HepG2 (cell line): ENCODE measurements around the gene STUM. TPM values are rescaled to one million over a fixed set of nuclear protein-coding genes. Genes with fewer than 3 reads are reported as not detected.

Experiments used
- ATAC-seq: fragments of 200-7000 bp; cut with Tn5 transposase; 3 replicates; pipeline ENCODE4 v1.9.1; 2020; ENCODE audit warnings: mild to moderate bottlenecking, moderate library complexity
- BruUV-seq: library from RNA; stranded (reverse); fragments of 400-500 nt; replicated peaks from 2 replicates; lab custom pipeline; 2021; lab: Mats Ljungman, UMichigan
- CTCF ChIA-PET: fragments of 300-600 bp; formaldehyde crosslinking; extraction: SDS; loops from one replicate; lab custom pipeline; 2021; ENCODE audit warnings: low total read pairs, inconsistent platforms, low intra/inter-chr PET ratio; lab: Yijun Ruan, JAX
- POLR2A ChIA-PET: fragments of 350-600 bp; sonication (Branson Sonifier 250); formaldehyde crosslinking; loops from one replicate; lab custom pipeline; 2020; ENCODE audit warnings: antibody characterized with exemption, inconsistent platforms; lab: Yijun Ruan, JAX
- DNase-seq: peaks from one replicate; pipeline ENCODE4 v3.0.0-alpha.2; 2015; ENCODE audit warnings: low spot score
- FAIRE-seq: peaks from 3 replicates; lab custom pipeline; 2011; peaks lifted over from hg19 to GRCh38; lab: Jason Lieb, UNC
- H2AFZ ChIP-seq: one replicate; pipeline ENCODE4 v1.6.1; 2011; ENCODE audit warnings: low read length, inconsistent platforms
- H3K27ac ChIP-seq: fragments of 300-600 bp; 3 replicates; pipeline ENCODE4 v1.8.0; 2011; ENCODE audit warnings: mixed run types, mild to moderate bottlenecking, mixed read lengths, low read length, inconsistent platforms; ENCODE audit not compliant: insufficient read depth; ENCODE audit errors: extremely low read length
- H3K27me3 ChIP-seq, 2 experiments: fragments of 200-600 bp in 1 of 2; 2 replicates in 1 of 2; 3 replicates in 1 of 2; pipeline versions ENCODE4 v1.6.0 to v1.8.0; 2011; ENCODE audit warnings: low read length in 2 of 2, mild to moderate bottlenecking in 2 of 2, moderate library complexity in 2 of 2, inconsistent platforms in 1 of 2; ENCODE audit not compliant: insufficient read depth in 2 of 2, control insufficient read depth in 1 of 2
- H3K36me3 ChIP-seq, 2 experiments: fragments of 200-600 bp in 1 of 2; replicated peaks in 1 of 2; 2 replicates in 1 of 2; 3 replicates in 1 of 2; pipeline versions ENCODE4 v1.5.1 to v1.8.0; 2011; ENCODE audit warnings: low read length in 2 of 2, inconsistent platforms in 1 of 2; ENCODE audit not compliant: insufficient read depth in 2 of 2, control insufficient read depth in 1 of 2
- H3K4me1 ChIP-seq: 2 replicates; pipeline ENCODE4 v1.5.1; 2012; ENCODE audit warnings: low read length, inconsistent platforms; ENCODE audit not compliant: insufficient read depth
- H3K4me2 ChIP-seq: 2 replicates; pipeline ENCODE4 v1.6.0; 2011; ENCODE audit warnings: low read depth, low read length, inconsistent platforms
- H3K4me3 ChIP-seq, 3 experiments: fragments of 200-600 bp in 1 of 3; sonication (generic), shearing (Covaris generic) in 1 of 3; replicated peaks in 1 of 3; 2 replicates each; pipeline ENCODE4 v1.5.1; 2011 to 2016; ENCODE audit warnings: low read length in 3 of 3, inconsistent platforms in 2 of 3, low read depth in 2 of 3, mild to moderate bottlenecking in 2 of 3, control low read depth in 1 of 3, mixed read lengths in 1 of 3; ENCODE audit not compliant: insufficient read depth in 1 of 3
- H3K79me2 ChIP-seq: one replicate; pipeline ENCODE4 v1.6.1; 2011; ENCODE audit warnings: low read length, inconsistent platforms; ENCODE audit not compliant: insufficient read depth
- H3K9ac ChIP-seq: 2 replicates; pipeline ENCODE4 v1.6.0; 2011; ENCODE audit warnings: mild to moderate bottlenecking, low read depth, low read length, inconsistent platforms; ENCODE audit not compliant: insufficient read depth
- H3K9me3 ChIP-seq: 2 replicates; pipeline ENCODE4 v1.5.1; 2012; ENCODE audit warnings: mild to moderate bottlenecking, low read length
- H4K20me1 ChIP-seq: 2 replicates; pipeline ENCODE4 v1.6.0; 2011; ENCODE audit warnings: inconsistent platforms, mild to moderate bottlenecking, low read length, moderate library complexity; ENCODE audit not compliant: insufficient read depth
- WGBS: methylation state at CpG from one replicate; pipeline ENCODE4 v1.1.6; 2017; ENCODE audit warnings: low lambda C conversion rate; 5-methylcytosine and 5-hydroxymethylcytosine counted together
- in situ Hi-C: cut with HindIII; loops from 2 replicates; pipeline ENCODE4 v1.10.0; 2017; ENCODE audit warnings: low pct_unique_long_range_greater_than_20kb; ENCODE audit not compliant: extremely low pct_ligation_motif_present
- intact Hi-C: fragments of 100-400 bp; cut with micrococcal nuclease; formaldehyde crosslinking; loops from one replicate; pipeline ENCODE4 v1.10.0; 2022; ENCODE audit not compliant: unreplicated experiment
- polyA plus RNA-seq, 8 experiments: library from polyadenylated mRNA; depleted of rRNA in 3 of 8; stranded (reverse) in 7 of 8; unstranded in 1 of 8; fragments of >200 nt; fragmentation: Illumina TruSeq in 4 of 8; extraction: Trizol in 4 of 8; gene quantifications; 2 replicates each; pipeline versions ENCODE4 v1.2.1 to v1.2.3, GENCODE V29; 2011 to 2016; ENCODE audit warnings: low read depth in 4 of 8, missing spikeins in 1 of 8, mixed read lengths in 1 of 8; ENCODE audit not compliant: insufficient read depth in 1 of 8
- total RNA-seq, 5 experiments: library from RNA; depleted of rRNA; stranded (reverse); fragments of >200 nt; fragmentation: Illumina TruSeq; extraction: Trizol; gene quantifications; 2 replicates each; pipeline ENCODE4 v1.2.3, GENCODE V29; 2016; ENCODE audit warnings: low read depth in 1 of 5
- TF ChIP-seq, protein P1 (sequence below): sonication (generic); formaldehyde crosslinking; IDR thresholded peaks from 2 replicates; pipeline ENCODE4 v1.8.0; 2022; ENCODE audit warnings: missing genetic modification reagents, mild to moderate bottlenecking, borderline replicate concordance
- TF ChIP-seq, protein P2 (sequence below): sonication (generic); formaldehyde crosslinking; IDR thresholded peaks from 2 replicates; pipeline ENCODE4 v1.5.0; 2020; ENCODE audit warnings: mild to moderate bottlenecking, missing genetic modification reagents, moderate library complexity

Gene STUM
- total and polyA plus RNA-seq, 2 of the 13 experiments (the other 11 are each of a cell fraction or from before 2014, with no cell fraction given) = not detected

DNA sequence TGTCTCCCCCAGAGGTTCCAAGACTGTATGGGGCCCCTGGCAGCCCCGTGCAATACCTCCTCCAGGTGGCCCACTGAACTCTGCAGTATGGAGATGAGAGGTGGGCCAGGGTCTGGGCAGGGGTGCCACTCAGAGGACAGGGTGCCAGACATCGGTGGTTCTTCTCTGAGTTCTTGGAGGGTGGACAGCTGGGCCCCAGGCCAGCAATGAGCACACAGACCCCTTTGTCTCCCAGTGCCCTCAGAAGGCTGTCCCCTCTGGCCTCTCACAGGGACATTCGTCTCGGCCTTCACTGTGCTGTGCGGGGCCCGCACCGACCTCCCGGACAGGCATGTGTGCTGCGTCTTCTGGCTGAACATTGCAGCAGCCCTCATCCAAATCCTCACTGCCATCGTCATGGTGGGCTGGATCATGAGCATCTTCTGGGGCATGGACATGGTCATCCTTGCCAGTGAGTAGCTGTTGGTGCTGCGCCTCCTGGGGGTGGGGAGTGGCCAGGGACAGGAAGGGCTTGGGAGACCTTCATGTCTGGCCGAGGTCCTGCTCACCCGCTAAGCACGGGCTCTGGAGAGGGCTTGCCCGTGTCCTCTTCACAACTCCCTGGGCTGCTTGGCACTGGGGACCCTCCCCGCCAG lies 48.1 kb downstream of the STUM start:
- ChIA-PET POLR2A (no interaction called here), CTCF (no interaction called here)
- Histone ChIP-seq H3K4me1 (no peaks in the 10 kb centered on the region), H4K20me1 (no peaks in the 10 kb centered on the region), H3K36me3 (no peaks in the 10 kb centered on the region), H3K79me2 (no peaks in the 10 kb centered on the region), H3K27ac (no peak overlapping the region), H3K9me3 (no peaks in the 10 kb centered on the region), H3K4me2 (no peak overlapping the region), H3K27me3 (no peaks in the 10 kb centered on the region; a peak in 2 of 5 replicates), H3K4me3 (no peak overlapping the region), H2AFZ (no peak overlapping the region), H3K9ac (no peak overlapping the region)
- TF ChIP-seq, protein P1, sequence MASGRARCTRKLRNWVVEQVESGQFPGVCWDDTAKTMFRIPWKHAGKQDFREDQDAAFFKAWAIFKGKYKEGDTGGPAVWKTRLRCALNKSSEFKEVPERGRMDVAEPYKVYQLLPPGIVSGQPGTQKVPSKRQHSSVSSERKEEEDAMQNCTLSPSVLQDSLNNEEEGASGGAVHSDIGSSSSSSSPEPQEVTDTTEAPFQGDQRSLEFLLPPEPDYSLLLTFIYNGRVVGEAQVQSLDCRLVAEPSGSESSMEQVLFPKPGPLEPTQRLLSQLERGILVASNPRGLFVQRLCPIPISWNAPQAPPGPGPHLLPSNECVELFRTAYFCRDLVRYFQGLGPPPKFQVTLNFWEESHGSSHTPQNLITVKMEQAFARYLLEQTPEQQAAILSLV = no peak
- TF ChIP-seq, protein P2, sequence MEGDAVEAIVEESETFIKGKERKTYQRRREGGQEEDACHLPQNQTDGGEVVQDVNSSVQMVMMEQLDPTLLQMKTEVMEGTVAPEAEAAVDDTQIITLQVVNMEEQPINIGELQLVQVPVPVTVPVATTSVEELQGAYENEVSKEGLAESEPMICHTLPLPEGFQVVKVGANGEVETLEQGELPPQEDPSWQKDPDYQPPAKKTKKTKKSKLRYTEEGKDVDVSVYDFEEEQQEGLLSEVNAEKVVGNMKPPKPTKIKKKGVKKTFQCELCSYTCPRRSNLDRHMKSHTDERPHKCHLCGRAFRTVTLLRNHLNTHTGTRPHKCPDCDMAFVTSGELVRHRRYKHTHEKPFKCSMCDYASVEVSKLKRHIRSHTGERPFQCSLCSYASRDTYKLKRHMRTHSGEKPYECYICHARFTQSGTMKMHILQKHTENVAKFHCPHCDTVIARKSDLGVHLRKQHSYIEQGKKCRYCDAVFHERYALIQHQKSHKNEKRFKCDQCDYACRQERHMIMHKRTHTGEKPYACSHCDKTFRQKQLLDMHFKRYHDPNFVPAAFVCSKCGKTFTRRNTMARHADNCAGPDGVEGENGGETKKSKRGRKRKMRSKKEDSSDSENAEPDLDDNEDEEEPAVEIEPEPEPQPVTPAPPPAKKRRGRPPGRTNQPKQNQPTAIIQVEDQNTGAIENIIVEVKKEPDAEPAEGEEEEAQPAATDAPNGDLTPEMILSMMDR = 0 out of 2 replicates have a peak, but pooled peaks have one; percentile 14
- BruUV-seq = no TSS peak
- intact Hi-C loops = no loop called here
- DNase-seq (no peak), ATAC-seq (peak; percentile 56), FAIRE-seq (no peak)
- WGBS = 57% methylated on average over 12 of the region's 16 CpGs
- in situ Hi-C loops = no loop called here
